Choroid plexus epithelial cell (primary cell): ENCODE results near the gene CXXC5.
"Not testable (repeated sequence)": the region's sequence is repeated elsewhere in the genome, so short reads cannot be mapped to it uniquely, and the experiment has no call there.

Experiments
- DNase-seq: peaks from one replicate; pipeline ENCODE4 v3.0.0-alpha.2; 2010; ENCODE audit warnings: low read depth
- H3K4me3 ChIP-seq: 2 replicates; pipeline ENCODE4 v1.5.1; 2011; ENCODE audit warnings: low read depth, mild to moderate bottlenecking, control low read depth, low read length, moderate library complexity
- TF ChIP-seq, protein P1 (sequence below): conservative IDR thresholded peaks from 2 replicates; pipeline ENCODE4 v1.5.1; 2011; ENCODE audit warnings: low read depth, mild to moderate bottlenecking, control low read depth, inconsistent platforms, low read length, moderate library complexity

The CXXC5 gene

DNA sequence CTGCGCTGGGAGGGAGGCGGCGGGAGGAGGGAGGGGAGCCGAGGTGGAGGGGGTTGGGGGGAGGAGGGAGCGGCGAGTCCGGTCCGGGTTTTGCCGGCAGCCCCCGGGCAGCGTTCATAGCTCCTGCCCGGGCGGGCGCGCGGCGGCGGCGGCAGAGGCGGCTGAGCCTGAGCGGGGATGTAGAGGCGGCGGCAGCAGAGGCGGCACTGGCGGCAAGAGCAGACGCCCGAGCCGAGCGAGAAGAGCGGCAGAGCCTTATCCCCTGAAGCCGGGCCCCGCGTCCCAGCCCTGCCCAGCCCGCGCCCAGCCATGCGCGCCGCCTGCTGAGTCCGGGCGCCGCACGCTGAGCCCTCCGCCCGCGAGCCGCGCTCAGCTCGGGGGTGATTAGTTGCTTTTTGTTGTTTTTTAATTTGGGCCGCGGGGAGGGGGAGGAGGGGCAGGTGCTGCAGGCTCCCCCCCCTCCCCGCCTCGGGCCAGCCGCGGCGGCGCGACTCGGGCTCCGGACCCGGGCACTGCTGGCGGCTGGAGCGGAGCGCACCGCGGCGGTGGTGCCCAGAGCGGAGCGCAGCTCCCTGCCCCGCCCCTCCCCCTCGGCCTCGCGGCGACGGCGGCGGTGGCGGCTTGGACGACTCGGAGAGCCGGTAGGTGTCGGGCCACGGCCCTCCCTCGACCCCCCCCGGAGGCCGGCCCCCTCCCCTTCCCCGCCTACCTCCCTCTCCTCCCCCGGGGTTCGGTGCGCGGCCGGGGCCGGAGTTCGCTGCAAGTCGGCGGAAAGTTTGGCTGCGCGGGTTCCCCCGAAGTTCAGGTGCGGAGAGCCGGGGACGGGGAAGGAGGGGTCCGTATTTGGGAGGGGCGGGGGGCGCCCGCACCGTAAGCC lies at the start of gene CXXC5:
Gene CXXC5, plus strand, starts transcription at position 145 of the 877 bp plus-strand sequence. CDS start 32,175 bp downstream, outside the sequence.
- DNase-seq = peak; percentile 90
- H3K4me3 ChIP-seq = peak within 1 kb of the TSS; percentile 82
- TF ChIP-seq, protein P1, sequence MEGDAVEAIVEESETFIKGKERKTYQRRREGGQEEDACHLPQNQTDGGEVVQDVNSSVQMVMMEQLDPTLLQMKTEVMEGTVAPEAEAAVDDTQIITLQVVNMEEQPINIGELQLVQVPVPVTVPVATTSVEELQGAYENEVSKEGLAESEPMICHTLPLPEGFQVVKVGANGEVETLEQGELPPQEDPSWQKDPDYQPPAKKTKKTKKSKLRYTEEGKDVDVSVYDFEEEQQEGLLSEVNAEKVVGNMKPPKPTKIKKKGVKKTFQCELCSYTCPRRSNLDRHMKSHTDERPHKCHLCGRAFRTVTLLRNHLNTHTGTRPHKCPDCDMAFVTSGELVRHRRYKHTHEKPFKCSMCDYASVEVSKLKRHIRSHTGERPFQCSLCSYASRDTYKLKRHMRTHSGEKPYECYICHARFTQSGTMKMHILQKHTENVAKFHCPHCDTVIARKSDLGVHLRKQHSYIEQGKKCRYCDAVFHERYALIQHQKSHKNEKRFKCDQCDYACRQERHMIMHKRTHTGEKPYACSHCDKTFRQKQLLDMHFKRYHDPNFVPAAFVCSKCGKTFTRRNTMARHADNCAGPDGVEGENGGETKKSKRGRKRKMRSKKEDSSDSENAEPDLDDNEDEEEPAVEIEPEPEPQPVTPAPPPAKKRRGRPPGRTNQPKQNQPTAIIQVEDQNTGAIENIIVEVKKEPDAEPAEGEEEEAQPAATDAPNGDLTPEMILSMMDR = no peak

DNA sequence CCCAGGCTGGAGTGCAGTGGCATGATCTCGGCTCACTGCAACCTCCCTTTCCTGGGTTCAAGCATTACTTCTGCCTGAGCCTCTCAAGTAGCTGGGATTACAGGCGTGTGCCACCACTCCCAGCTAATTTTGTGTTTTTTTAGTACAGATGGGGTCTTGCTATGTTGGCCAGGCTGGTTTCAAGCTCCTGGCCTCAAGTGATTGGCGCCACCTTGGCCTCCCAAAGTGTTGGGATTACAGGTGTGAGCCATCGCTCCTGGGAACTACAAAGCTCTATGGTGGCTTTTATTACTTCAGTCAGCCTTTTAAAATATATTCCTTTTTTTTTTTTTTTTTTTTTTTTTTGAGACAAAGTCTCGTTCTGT lies 49.6 kb upstream of the CXXC5 start:
- DNase-seq, H3K4me3 ChIP-seq: not testable (repeated sequence)

DNA sequence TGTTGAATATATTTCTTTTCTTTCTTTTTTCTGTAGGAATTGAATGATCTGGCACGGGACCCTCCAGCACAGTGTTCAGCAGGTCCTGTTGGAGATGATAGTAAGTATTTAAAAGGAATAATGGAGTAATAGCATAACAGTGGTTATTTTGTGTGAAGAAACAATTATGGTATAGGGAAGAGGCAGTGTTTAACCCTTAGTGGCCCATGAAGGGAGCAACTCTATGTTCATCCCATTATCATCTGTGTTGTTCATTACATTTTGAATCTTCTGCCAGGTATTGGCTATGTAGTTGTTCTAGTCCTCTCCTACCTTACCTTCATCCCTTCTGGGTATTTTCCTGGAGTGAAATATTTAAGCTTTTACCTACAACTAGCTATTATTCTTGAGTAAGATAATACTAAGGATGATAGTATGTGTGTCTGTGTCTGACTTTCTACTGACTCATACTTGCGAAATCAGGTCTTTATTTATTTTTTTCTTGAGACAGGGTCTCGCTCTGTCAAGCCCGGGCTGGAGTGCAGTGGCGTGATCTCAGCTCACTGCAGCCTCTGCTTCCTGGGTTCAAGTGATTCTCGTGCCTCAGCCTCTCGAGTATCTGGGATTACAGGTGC lies 47.7 kb upstream of the CXXC5 start:
- peak; percentile 77 for DNase-seq
- H3K4me3 ChIP-seq = no peak overlapping the region
- TF ChIP-seq, protein P1 = no peak

DNA sequence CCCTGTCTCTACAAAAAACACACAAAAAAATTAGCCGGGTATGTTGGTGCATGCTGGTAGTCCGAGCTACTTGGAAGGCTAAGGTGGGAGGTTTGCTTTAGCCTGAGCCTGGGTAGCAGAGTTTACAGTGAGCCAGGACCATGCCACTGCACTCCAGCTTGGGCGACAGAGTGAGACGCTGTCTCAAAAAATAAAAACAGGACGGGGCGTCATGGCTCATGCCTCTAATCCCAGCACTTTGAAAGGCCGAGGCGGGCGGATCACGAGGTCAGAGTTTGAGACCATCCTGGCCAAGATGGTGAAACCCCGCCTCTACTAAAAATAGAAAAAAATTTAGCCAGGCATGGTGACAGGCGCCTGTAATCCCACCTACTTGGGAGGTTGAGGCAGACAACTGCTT lies 46.7 kb upstream of the CXXC5 start:
- TF ChIP-seq, protein P1 = no peak
- DNase-seq = no peak
- no peak overlapping the region for H3K4me3 ChIP-seq

DNA sequence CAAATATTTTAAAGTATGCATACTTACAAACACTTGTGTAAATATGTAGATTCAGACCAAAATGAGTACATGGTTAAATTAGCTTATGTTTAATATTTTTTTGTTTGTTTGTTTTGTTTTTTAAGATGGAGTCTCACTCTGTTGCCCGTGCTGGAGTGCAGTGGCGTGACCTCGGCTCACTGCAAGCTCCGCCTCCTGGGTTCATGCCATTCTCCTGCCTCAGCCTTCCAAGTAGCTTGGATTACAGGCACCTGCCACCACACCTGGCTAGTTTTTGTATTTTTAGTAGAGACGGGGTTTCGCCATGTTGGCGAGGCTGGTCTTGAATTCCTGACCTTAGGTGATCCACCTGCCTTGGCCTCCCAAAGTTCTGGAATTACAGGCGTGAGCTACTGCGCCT lies 46.2 kb upstream of the CXXC5 start:
- H3K4me3 ChIP-seq, DNase-seq: not testable (repeated sequence)

DNA sequence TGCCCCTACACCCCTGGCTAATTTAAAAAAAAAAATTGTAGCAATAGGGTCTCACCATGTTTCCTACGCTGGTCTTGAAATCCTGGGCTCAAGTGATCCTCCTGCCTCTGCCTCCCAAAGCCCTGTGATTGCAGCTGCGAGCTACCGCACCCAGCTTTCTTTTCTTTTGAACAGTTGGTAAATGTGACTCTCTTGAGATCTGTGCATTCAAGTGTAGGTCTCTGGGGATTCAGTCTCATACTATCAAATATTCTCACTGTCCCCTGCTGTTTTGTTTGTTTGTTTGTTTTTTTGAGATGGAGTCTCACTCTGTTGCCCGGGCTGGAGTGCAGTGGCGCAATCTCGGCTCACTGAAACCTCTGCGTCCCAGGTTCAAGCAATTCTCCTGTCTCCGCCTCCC lies 42.3 kb upstream of the CXXC5 start:
- no peak for DNase-seq
- no peak overlapping the region for H3K4me3 ChIP-seq
- TF ChIP-seq, protein P1 = no peak

DNA sequence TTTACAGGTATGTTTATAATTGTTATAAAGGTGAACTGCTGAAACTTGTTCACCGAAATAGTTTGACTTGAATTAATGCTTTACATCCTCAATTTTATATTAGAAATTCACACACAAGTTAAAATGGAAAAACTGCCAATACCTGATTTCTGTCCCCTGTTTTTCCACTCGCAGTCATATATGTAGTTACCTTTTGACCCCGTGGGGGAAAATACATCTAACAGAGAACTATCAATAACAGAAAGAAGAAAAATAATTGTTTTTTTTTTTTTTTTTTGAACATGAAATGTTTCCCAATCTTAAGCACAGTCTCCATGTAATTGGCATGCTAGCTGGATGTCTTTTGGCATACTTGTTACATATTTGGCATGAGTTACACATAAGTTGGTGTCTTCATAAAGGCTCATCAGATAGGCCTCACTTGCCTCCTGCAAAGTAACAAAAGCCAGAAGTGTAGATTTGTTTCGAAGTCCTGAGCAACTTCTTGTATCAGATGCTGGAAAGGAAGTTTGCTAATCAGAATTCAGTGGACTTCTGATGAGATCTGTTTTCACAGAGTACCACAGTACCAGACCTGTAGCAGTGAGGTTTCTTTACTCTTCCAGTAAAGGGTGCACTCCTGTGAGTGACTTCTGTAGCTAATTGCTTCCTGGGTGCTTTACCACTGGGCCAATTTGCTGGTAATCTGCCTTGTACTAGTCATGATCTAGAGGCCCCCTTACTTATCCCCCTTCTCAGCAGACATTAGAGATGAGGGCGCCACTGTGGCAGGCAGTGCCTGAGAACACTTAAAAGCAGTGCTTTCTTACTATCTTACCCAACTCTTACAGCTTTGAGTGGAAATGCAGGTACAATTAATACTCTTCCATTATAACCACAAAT lies 36.2 kb upstream of the CXXC5 start:
- H3K4me3 ChIP-seq = no peak overlapping the region
- TF ChIP-seq, protein P1 = no peak
- no peak for DNase-seq
